ENCODE results near the gene PLLP.

DNA sequence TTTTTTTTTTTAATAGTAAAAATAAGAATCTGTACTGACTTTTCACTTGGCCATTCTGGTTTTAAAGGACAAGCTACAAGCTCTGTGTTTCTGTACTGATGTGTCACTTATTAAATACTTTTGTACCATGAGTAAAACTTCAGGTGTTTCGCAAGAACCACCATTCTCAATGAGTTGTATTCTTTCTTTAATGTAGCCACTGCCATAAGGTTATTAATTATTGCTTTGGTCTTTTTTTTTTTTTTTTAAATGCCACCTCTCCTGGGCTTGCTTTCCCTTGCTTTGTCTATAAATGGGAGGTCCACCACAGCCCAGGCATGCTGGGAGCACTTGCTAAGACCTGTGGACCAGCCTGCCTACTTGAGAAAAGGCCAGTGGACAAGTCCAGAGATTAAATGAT is 31.0 kb downstream of the PLLP start:
- no peak for TF ChIP-seq CTCF (IDR thresholded peaks at IDR 0.05)
- TF ChIP-seq POLR2A (IDR thresholded peaks at IDR 0.05) = no peak

Data from esophagus squamous epithelium (tissue), 4 donors.